ENCODE results near the gene MLXIP. TPM values are rescaled to one million over a fixed set of nuclear protein-coding genes. Genes with fewer than 3 reads are reported as not detected.

The MLXIP gene, protein sequence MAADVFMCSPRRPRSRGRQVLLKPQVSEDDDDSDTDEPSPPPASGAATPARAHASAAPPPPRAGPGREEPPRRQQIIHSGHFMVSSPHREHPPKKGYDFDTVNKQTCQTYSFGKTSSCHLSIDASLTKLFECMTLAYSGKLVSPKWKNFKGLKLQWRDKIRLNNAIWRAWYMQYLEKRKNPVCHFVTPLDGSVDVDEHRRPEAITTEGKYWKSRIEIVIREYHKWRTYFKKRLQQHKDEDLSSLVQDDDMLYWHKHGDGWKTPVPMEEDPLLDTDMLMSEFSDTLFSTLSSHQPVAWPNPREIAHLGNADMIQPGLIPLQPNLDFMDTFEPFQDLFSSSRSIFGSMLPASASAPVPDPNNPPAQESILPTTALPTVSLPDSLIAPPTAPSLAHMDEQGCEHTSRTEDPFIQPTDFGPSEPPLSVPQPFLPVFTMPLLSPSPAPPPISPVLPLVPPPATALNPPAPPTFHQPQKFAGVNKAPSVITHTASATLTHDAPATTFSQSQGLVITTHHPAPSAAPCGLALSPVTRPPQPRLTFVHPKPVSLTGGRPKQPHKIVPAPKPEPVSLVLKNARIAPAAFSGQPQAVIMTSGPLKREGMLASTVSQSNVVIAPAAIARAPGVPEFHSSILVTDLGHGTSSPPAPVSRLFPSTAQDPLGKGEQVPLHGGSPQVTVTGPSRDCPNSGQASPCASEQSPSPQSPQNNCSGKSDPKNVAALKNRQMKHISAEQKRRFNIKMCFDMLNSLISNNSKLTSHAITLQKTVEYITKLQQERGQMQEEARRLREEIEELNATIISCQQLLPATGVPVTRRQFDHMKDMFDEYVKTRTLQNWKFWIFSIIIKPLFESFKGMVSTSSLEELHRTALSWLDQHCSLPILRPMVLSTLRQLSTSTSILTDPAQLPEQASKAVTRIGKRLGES
- total RNA-seq (2014; rRNA removed): 16.7 and 21.8 TPM in 2 replicates
- percentile 72 among the genes with signal in this experiment for Bru-seq, nascent RNA
- BruChase-seq, experiment 1, labeled RNA remaining after a 6-hour chase: percentile 84 among the genes with signal in this experiment
- BruChase-seq, experiment 2, labeled RNA remaining after a 2-hour chase: percentile 77 among the genes with signal in this experiment
- long read RNA-seq, full-length matches to known transcripts: 53 of 176 reads
- long read RNA-seq, partial matches to known transcripts: 69 of 176 reads
- long read RNA-seq, other reads (novel, unspliced or antisense): 54 of 176 reads

DNA sequence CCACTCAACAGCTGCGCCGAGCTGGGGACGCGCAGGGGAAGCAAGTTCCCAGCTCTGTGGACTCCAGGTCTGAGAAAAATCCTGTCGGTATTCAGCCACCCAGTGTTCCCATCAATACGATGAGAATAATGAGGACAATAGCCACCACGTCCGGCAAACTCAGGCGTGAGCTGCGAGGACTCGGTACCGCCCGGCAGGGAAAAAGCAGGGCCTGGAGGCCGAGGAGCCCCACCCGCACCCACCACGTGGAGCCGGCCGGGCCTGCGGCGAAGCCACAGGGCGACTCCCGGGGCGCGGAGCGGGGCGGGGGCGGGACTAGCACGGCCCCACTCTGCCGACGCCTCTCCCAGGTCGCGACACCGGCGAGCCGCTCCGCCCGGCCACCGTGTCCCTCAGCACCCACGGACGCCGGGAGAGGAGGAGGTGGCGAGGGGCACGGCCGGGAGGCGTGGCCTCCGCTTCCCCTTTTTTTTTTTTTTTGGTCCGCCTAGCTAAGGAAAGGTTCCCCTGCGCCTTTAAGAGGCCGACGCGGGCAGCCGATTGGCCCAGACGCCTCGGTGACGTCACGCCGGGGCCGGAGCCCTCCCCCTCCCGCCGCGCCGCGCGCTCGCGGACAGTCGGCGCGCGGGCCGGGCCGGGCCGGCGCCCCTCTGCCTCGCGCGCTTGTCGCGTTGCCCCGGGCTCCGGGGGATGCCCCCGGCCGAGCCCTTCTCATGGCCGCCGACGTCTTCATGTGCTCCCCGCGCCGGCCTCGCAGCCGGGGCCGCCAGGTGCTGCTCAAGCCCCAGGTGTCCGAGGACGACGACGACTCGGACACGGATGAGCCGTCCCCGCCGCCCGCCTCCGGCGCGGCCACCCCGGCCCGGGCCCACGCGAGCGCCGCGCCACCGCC lies at the start of gene MLXIP:
MLXIP (plus strand) TSS at position 616 of the 892 bp plus-strand sequence; CDS start at position 714, 98 bp downstream.
- ATAC-seq (peak; percentile 69), DNase-seq (peak; percentile 96)
- Histone ChIP-seq H3K27me3 (ENCODE audit: low read length) (no peaks in the 10 kb centered on the region), H3K9ac (ENCODE audit: low read length) (peak within 1 kb of the TSS; percentile 79), H3K9me2 (replicated peaks; ENCODE audit: low read length) (no peaks in the 10 kb centered on the region), H4K20me1 (ENCODE audit: low read length) (peaks cover 23% of the 10 kb centered on the region), H2AFZ (ENCODE audit: low read length) (peak within 1 kb of the TSS; percentile 52), H3K9me3 (ENCODE audit: low read length) (no peaks in the 10 kb centered on the region), H3K79me2 (ENCODE audit: low read length) (peaks cover 45% of the 10 kb centered on the region), H3K4me2 (ENCODE audit: low read length) (peak within 1 kb of the TSS; percentile 93), H3K4me3 (ENCODE audit: low read length) (peak within 1 kb of the TSS; percentile 81), H3F3A (ENCODE audit: low read length, unreplicated experiment) (peaks cover 9% of the 10 kb centered on the region), H3K36me3 (ENCODE audit: low read depth, low read length) (no peaks in the 10 kb centered on the region), H3K27ac (ENCODE audit: low read length) (peak within 1 kb of the TSS; percentile 11), H3K4me1 (ENCODE audit: insufficient read depth, low read length) (peaks cover 27% of the 10 kb centered on the region)
- intact Hi-C loops (cut with micrococcal nuclease): no loop called here
- no TSS peak for BruUV-seq (replicated peaks)
- ChIA-PET CTCF (interaction anchor here (0.5 to 1.6 kb wide), 6 partner anchors 15 to 355 kb away, joined by 3 to 5 read pairs (median 3); no protein-coding TSS in a partner anchor), POLR2A (ENCODE audit: unreplicated experiment) (interaction anchor here (0.5 to 1.1 kb wide), 9 partner anchors 10 to 452 kb away, joined by 3 to 11 read pairs (median 5); no protein-coding TSS in a partner anchor)
- TF ChIP-seq EZH2 (IDR thresholded peaks at IDR 0.05; ENCODE audit: low read length, unreplicated experiment) (no peak), EZH2phosphoT487 (IDR thresholded peaks at IDR 0.05; ENCODE audit: borderline replicate concordance, low read length) (no peak)
- TF ChIP-seq, protein P1, sequence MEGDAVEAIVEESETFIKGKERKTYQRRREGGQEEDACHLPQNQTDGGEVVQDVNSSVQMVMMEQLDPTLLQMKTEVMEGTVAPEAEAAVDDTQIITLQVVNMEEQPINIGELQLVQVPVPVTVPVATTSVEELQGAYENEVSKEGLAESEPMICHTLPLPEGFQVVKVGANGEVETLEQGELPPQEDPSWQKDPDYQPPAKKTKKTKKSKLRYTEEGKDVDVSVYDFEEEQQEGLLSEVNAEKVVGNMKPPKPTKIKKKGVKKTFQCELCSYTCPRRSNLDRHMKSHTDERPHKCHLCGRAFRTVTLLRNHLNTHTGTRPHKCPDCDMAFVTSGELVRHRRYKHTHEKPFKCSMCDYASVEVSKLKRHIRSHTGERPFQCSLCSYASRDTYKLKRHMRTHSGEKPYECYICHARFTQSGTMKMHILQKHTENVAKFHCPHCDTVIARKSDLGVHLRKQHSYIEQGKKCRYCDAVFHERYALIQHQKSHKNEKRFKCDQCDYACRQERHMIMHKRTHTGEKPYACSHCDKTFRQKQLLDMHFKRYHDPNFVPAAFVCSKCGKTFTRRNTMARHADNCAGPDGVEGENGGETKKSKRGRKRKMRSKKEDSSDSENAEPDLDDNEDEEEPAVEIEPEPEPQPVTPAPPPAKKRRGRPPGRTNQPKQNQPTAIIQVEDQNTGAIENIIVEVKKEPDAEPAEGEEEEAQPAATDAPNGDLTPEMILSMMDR (conservative IDR thresholded peaks at IDR 0.05; ENCODE audit: low read depth, low read length): no peak

DNA sequence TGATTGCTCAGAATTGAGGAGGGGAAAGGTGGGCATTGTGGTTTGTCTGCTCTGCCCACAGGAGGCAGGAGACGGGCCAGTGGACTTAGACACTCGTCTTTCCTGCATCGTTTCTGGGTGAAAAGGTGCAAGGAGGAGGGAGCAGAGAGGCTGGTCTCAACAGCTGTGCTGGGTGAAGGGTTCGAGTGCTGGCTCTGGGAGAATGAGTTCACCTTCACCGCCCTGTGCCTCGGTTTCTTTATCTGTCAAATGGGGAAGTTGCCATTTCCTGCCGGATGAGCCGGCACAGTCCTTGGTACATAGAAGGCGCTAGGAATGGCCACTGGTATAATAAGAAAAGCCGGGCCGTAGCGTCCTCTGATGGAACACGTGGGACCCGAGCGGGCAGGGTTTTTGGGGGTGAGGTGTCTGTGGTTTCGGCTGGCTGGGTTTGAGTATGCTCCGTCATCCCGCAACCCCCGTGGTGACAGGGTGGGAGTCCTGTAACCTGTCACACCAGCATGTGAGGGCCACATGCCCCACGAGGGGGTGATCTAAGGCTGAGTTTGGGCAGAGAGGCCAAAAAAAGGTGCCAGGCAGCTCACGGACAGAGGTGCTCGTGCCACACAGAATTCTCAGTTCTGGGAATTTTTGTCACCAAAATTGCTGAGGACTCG lies 49.5 kb upstream of the MLXIP start:
- H3K4me2 ChIP-seq (ENCODE audit: low read length): no peak overlapping the region
- no peak overlapping the region for H3K9ac ChIP-seq (ENCODE audit: low read length)
- DNase-seq (no peak), ATAC-seq (no peak)
- CTCF ChIA-PET: interaction anchor here (0.6 kb wide), 1 partner anchor 71 kb away, joined by 3 read pairs; no protein-coding TSS in a partner anchor
- H3K36me3 ChIP-seq (ENCODE audit: low read depth, low read length): peaks cover 8% of the 10 kb centered on the region; the same call in 1 of the 2 replicates
- TF ChIP-seq EZH2 (IDR thresholded peaks at IDR 0.05; ENCODE audit: low read length, unreplicated experiment): no peak
- no peak for TF ChIP-seq EZH2phosphoT487 (IDR thresholded peaks at IDR 0.05; ENCODE audit: borderline replicate concordance, low read length)
- TF ChIP-seq, protein P1 (conservative IDR thresholded peaks at IDR 0.05; ENCODE audit: low read depth, low read length): no peak
- no peaks in the 10 kb centered on the region for H3K9me3 ChIP-seq (ENCODE audit: low read length)
- BruUV-seq (replicated peaks): no TSS peak
- peaks cover 23% of the 10 kb centered on the region; the same call in 1 of the 2 replicates for H4K20me1 ChIP-seq (ENCODE audit: low read length)
- no peak overlapping the region for H3K4me3 ChIP-seq (ENCODE audit: low read length)
- POLR2A ChIA-PET (ENCODE audit: unreplicated experiment): no interaction called here
- H3K27me3 ChIP-seq (ENCODE audit: low read length): no peaks in the 10 kb centered on the region
- no peaks in the 10 kb centered on the region for H3K9me2 ChIP-seq (replicated peaks; ENCODE audit: low read length)
- no peaks in the 10 kb centered on the region for H3F3A ChIP-seq (ENCODE audit: low read length, unreplicated experiment)
- peaks cover 6% of the 10 kb centered on the region for H3K4me1 ChIP-seq (ENCODE audit: insufficient read depth, low read length)
- peaks cover 95% of the 10 kb centered on the region for H3K79me2 ChIP-seq (ENCODE audit: low read length)
- H2AFZ ChIP-seq (ENCODE audit: low read length): no peak overlapping the region
- intact Hi-C loops (cut with micrococcal nuclease): loop anchor here (10.0 kb wide), 1 partner anchor 234 kb away; the partner anchor contains the start of gene RHOF
- no peak overlapping the region for H3K27ac ChIP-seq (ENCODE audit: low read length)

All from PC-3 (cell line).